Endodermal cell (in vitro differentiated cells): ENCODE results near the gene SPDYC. TPM values are rescaled to one million over a fixed set of nuclear protein-coding genes. Genes with fewer than 3 reads are reported as not detected.
A peak's percentile ranks its signal among the peaks of the same experiment; 100 is the strongest.

ENCODE experiments used
- DNase-seq: peaks from one replicate; pipeline ENCODE4 v3.0.0-alpha.2; 2017
- H3K27ac ChIP-seq: 2 replicates; pipeline ENCODE4 v1.5.1; 2013; ENCODE audit warnings: mild to moderate bottlenecking, low read depth, low read length, moderate library complexity
- H3K27me3 ChIP-seq: 2 replicates; pipeline ENCODE4 v1.6.1; 2013; ENCODE audit warnings: mild to moderate bottlenecking, low read length, moderate library complexity; ENCODE audit not compliant: insufficient read depth, control insufficient read depth, poor library complexity, severe bottlenecking
- H3K36me3 ChIP-seq: 2 replicates; pipeline ENCODE4 v1.7.0; 2013; ENCODE audit warnings: mild to moderate bottlenecking, low read length, moderate library complexity; ENCODE audit not compliant: control insufficient read depth, insufficient read depth
- H3K4me1 ChIP-seq: one replicate; pipeline ENCODE4 v1.7.0; 2013; ENCODE audit warnings: low read length; ENCODE audit not compliant: control insufficient read depth, insufficient read depth
- H3K4me3 ChIP-seq: 2 replicates; pipeline ENCODE4 v1.5.1; 2013; ENCODE audit warnings: mild to moderate bottlenecking, low read length, moderate library complexity
- H3K9ac ChIP-seq: 2 replicates; pipeline ENCODE4 v1.6.1; 2013; ENCODE audit warnings: mild to moderate bottlenecking, low read length, moderate library complexity; ENCODE audit not compliant: poor library complexity, severe bottlenecking; ENCODE audit errors: extremely low read depth
- H3K9me3 ChIP-seq: 2 replicates; pipeline ENCODE4 v1.6.1; 2013; ENCODE audit warnings: mild to moderate bottlenecking, low read length, moderate library complexity; ENCODE audit not compliant: control insufficient read depth
- H3K27ac Mint-ChIP-seq: 2 replicates; pipeline ENCODE4 v1.8.0; 2020; ENCODE audit warnings: mixed read lengths
- H3K27me3 Mint-ChIP-seq: 2 replicates; pipeline ENCODE4 v1.8.0; 2021; ENCODE audit warnings: mild to moderate bottlenecking, mixed read lengths; ENCODE audit not compliant: insufficient read depth
- H3K36me3 Mint-ChIP-seq: 2 replicates; pipeline ENCODE4 v1.8.0; 2020; ENCODE audit warnings: low read depth, mixed read lengths
- H3K4me1 Mint-ChIP-seq: 2 replicates; pipeline ENCODE4 v1.8.0; 2020; ENCODE audit warnings: mixed read lengths
- H3K4me3 Mint-ChIP-seq: 2 replicates; pipeline ENCODE4 v1.8.0; 2020; ENCODE audit warnings: mild to moderate bottlenecking, moderate library complexity, mixed read lengths
- H3K9me3 Mint-ChIP-seq: 2 replicates; pipeline ENCODE4 v1.8.0; 2020; ENCODE audit warnings: mild to moderate bottlenecking, mixed read lengths
- WGBS, 2 experiments: methylation state at CpG; one replicate each; pipeline versions ENCODE4 v1.1.5 to v1.1.7; 2013; ENCODE audit warnings: missing lambda C conversion rate in 2 of 2, mixed read lengths in 1 of 2; ENCODE audit not compliant: insufficient coverage in 1 of 2, insufficient read length in 1 of 2; 5-methylcytosine and 5-hydroxymethylcytosine counted together
- total RNA-seq, 2 donors: library from RNA; stranded (reverse); fragmentation: NEBNext Ultra II Directional in 1 of 2; extraction: Animal tissue kit (Norgen Biotek cat#: 25700) in 1 of 2; gene quantifications; 2 replicates in 1 of 2; 3 replicates in 1 of 2; pipeline ENCODE4 v1.2.1, GENCODE V29; 2021
- TF ChIP-seq, protein P1 (sequence below): fragments of 200-600 bp; sonication (generic); conservative IDR thresholded peaks from 2 replicates; pipeline ENCODE4 v1.5.0; 2021; ENCODE audit warnings: antibody characterized with exemption, mild to moderate bottlenecking

SPDYC gene
- total RNA-seq, 2 donors from 2014 or later: 0.46 TPM; not detected in 1

DNA sequence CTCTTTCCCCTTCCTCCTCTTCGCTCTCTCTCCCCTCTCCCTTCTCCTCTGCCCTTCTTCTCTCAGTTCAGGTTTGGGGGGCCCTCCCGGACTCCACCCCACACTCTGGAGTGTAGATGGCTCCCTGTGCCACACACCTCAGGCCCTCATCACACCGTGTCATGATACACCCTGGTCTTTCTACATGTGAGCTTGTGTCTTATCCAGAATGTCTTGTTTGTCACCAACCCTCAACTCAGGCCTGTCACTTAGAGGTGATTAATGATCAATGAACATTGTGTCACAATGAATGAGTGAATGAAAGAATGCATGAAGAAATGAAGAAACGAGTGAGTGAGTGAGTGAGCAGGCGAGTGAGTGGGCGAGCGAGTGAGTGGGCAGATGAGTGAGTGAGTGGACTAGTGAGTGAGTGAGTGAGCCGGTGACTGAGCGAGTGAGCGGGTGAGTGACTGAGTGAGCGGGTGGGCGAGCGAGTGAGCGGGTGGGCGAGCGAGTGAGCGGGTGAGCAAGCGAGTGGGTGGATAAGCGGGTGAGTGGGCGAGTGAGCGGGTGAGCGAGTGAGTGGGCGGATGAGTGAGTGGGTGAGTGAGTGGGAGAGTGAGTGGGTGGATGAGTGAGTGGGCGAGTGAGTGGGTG lies 45.5 kb downstream of the SPDYC start:
- H3K27ac ChIP-seq: no peak overlapping the region
- Mint-ChIP-seq H3K4me1 (peaks cover 22% of the 10 kb centered on the region), H3K4me3 (no peak overlapping the region), H3K27me3 (no peaks in the 10 kb centered on the region), H3K27ac (no peak overlapping the region), H3K9me3 (no peaks in the 10 kb centered on the region), H3K36me3 (peaks cover 6% of the 10 kb centered on the region)
- no peaks in the 10 kb centered on the region for H3K27me3 ChIP-seq
- peaks cover 5% of the 10 kb centered on the region for H3K4me1 ChIP-seq
- no peak overlapping the region for H3K4me3 ChIP-seq
- peaks cover 18% of the 10 kb centered on the region for H3K36me3 ChIP-seq
- H3K9me3 ChIP-seq: no peaks in the 10 kb centered on the region
- peak; percentile 51 for DNase-seq
- TF ChIP-seq, protein P1, sequence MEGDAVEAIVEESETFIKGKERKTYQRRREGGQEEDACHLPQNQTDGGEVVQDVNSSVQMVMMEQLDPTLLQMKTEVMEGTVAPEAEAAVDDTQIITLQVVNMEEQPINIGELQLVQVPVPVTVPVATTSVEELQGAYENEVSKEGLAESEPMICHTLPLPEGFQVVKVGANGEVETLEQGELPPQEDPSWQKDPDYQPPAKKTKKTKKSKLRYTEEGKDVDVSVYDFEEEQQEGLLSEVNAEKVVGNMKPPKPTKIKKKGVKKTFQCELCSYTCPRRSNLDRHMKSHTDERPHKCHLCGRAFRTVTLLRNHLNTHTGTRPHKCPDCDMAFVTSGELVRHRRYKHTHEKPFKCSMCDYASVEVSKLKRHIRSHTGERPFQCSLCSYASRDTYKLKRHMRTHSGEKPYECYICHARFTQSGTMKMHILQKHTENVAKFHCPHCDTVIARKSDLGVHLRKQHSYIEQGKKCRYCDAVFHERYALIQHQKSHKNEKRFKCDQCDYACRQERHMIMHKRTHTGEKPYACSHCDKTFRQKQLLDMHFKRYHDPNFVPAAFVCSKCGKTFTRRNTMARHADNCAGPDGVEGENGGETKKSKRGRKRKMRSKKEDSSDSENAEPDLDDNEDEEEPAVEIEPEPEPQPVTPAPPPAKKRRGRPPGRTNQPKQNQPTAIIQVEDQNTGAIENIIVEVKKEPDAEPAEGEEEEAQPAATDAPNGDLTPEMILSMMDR: no peak
- 94 to 96% methylated on average over 15 to 23 of the region's 24 CpGs for WGBS, 2 experiments
- H3K9ac ChIP-seq: no peak overlapping the region

DNA sequence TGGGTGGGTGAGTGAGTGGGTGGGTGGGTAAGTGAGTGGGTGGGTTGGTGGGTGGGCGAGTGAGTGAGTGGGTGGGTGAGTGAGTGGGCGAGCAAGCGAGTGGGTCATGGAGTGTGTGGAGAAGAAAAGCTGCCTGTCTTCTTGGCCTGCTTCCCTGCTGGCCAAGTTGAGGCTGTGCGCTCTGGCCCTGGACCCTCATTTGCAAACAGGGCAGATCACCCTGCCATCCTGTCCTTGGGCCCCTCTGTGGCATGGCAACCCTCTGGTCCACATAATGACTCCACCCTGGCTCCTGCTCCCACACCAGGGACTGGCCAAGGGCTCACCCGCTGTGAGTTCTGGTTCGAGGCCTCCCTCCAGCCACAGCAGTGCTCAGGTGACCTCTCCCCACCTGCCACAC lies 46.8 kb downstream of the SPDYC start:
- H3K9ac ChIP-seq: no peak overlapping the region
- H3K4me3 ChIP-seq: no peak overlapping the region
- H3K36me3 Mint-ChIP-seq: no peaks in the 10 kb centered on the region
- peaks cover 22% of the 10 kb centered on the region for H3K4me1 Mint-ChIP-seq
- no peaks in the 10 kb centered on the region for H3K27me3 ChIP-seq
- H3K27ac Mint-ChIP-seq: no peak overlapping the region
- H3K9me3 Mint-ChIP-seq: no peaks in the 10 kb centered on the region
- H3K27me3 Mint-ChIP-seq: no peaks in the 10 kb centered on the region
- no peaks in the 10 kb centered on the region for H3K9me3 ChIP-seq
- TF ChIP-seq, protein P1: peak; percentile 54
- H3K4me3 Mint-ChIP-seq: no peak overlapping the region
- peak; percentile 61 for DNase-seq
- WGBS, 2 experiments: 80 to 89% methylated on average over 1 to 4 of the region's 6 CpGs
- H3K36me3 ChIP-seq: peaks cover 9% of the 10 kb centered on the region
- H3K27ac ChIP-seq: no peak overlapping the region
- H3K4me1 ChIP-seq: peaks cover 4% of the 10 kb centered on the region

GRCh38 chr11:65217441-65218423 lies 47.7 kb downstream of the SPDYC start:
- Histone ChIP-seq H3K36me3 (peaks cover 7% of the 10 kb centered on the region), H3K9me3 (no peaks in the 10 kb centered on the region), H3K27ac (no peak overlapping the region), H3K4me1 (no peaks in the 10 kb centered on the region), H3K9ac (no peak overlapping the region), H3K27me3 (no peaks in the 10 kb centered on the region), H3K4me3 (no peak overlapping the region)
- peak; percentile 44 for DNase-seq
- TF ChIP-seq, protein P1: no peak
- H3K9me3 Mint-ChIP-seq: no peaks in the 10 kb centered on the region
- H3K27me3 Mint-ChIP-seq: no peaks in the 10 kb centered on the region
- peaks cover 15% of the 10 kb centered on the region for H3K4me1 Mint-ChIP-seq
- no peaks in the 10 kb centered on the region for H3K36me3 Mint-ChIP-seq
- peak overlapping the region; percentile 44 for H3K27ac Mint-ChIP-seq
- WGBS, 2 experiments: 90 to 92% methylated on average over 4 to 19 of the region's 19 CpGs
- no peak overlapping the region for H3K4me3 Mint-ChIP-seq
